Measurements from ENCODE around the gene ZNF783. TPM values are rescaled to one million over a fixed set of nuclear protein-coding genes. Genes with fewer than 3 reads are reported as not detected.

The ZNF783 gene
- total and polyA plus RNA-seq, 9 of the 15 experiments (the other 6 are each of a cell fraction or from before 2014, with no cell fraction given), result 0.66 to 11.2 (median 5.4) TPM

GRCh38 chr7:149239345-149240143 lies 22.5 kb upstream of the ZNF783 start, which contains the start of gene ZNF212 (continued):
- no peak for TF ChIP-seq SMAD2 (IDR thresholded peaks at IDR 0.05; ENCODE audit: low read depth, low read length)
- peak; percentile 80 for TF ChIP-seq ETV5 (CRISPR knock-in tag; IDR thresholded peaks at IDR 0.05; ENCODE audit: low read depth)
- peak; percentile 87 for TF ChIP-seq SP1 (CRISPR knock-in tag; IDR thresholded peaks at IDR 0.05)
- no peak for TF ChIP-seq ETV1 (tag; conservative IDR thresholded peaks at IDR 0.05; ENCODE audit: low read depth)
- TF ChIP-seq ZNF583 (CRISPR knock-in tag; IDR thresholded peaks at IDR 0.05), result peak; percentile 76; the same call in 1 of the 2 replicates
- no peak for TF ChIP-seq BACH1 (tag; IDR thresholded peaks at IDR 0.05)
- TF ChIP-seq GATAD2B (IDR thresholded peaks at IDR 0.05; ENCODE audit: borderline replicate concordance), result no peak
- TF ChIP-seq ZNF695 (CRISPR knock-in tag; IDR thresholded peaks at IDR 0.05), result 0 out of 2 replicates have a peak, but pooled peaks have one; percentile 34
- peak; percentile 33 for TF ChIP-seq ZBTB40 (IDR thresholded peaks at IDR 0.05)
- no peak for TF ChIP-seq ZBTB40 (CRISPR knock-in tag; IDR thresholded peaks at IDR 0.05)
- TF ChIP-seq POLR2A (conservative IDR thresholded peaks at IDR 0.05), result peak; percentile 89
- peak; percentile 73 for TF ChIP-seq SMAD3 (CRISPR knock-in tag; conservative IDR thresholded peaks at IDR 0.05)
- TF ChIP-seq ZNF3 (CRISPR knock-in tag; IDR thresholded peaks at IDR 0.05), result no peak
- TF ChIP-seq ELK1 (CRISPR knock-in tag; IDR thresholded peaks at IDR 0.05), result no peak
- peak; percentile 94 for TF ChIP-seq TFAP4 (CRISPR knock-in tag; IDR thresholded peaks at IDR 0.05; ENCODE audit: borderline replicate concordance)
- TF ChIP-seq JUN (IDR thresholded peaks at IDR 0.05; ENCODE audit: borderline replicate concordance, low read depth, low read length), result peak; percentile 69; the same call in 1 of the 2 replicates
- TF ChIP-seq JUN (CRISPR knock-in tag; IDR thresholded peaks at IDR 0.05; ENCODE audit: borderline replicate concordance), result no peak
- no peak for TF ChIP-seq PHTF2 (CRISPR knock-in tag; IDR thresholded peaks at IDR 0.05)
- 0 out of 2 replicates have a peak, but pooled peaks have one; percentile 61 for TF ChIP-seq ZFPM2 (CRISPR knock-in tag; IDR thresholded peaks at IDR 0.05)
